Stimulated activated naive CD8-positive, alpha-beta T cell treated with anti-CD3 and anti-CD28 coated beads, Interleukin-15, amount 100 ng/mL, for 72 hours (primary cell): Measurements from ENCODE around the gene SYT15B.
"Not testable (repeated sequence)": the region's sequence is repeated elsewhere in the genome, so short reads cannot be mapped to it uniquely, and the experiment has no call there.

Experiments
- ATAC-seq: fragments of 150-1000 bp; cut with Tn5 transposase; 2 replicates; pipeline ENCODE4 v1.10.0; 2021; ENCODE audit warnings: mild to moderate bottlenecking, moderate library complexity
- DNase-seq, 2 donors: peaks; one replicate each; pipeline ENCODE4 v3.0.0; 2021 to 2022
- H3K27ac Mint-ChIP-seq, 2 donors: one replicate each; pipeline ENCODE4 v1.8.0; 2022; ENCODE audit warnings: mild to moderate bottlenecking in 2 of 2, mixed read lengths in 2 of 2, moderate library complexity in 2 of 2
- H3K27me3 Mint-ChIP-seq: one replicate; pipeline ENCODE4 v1.8.0; 2022; ENCODE audit warnings: mixed read lengths
- H3K4me1 Mint-ChIP-seq: one replicate; pipeline ENCODE4 v1.8.0; 2022; ENCODE audit warnings: mild to moderate bottlenecking, mixed read lengths
- H3K4me3 Mint-ChIP-seq, 2 donors: one replicate each; pipeline ENCODE4 v1.8.0; 2022; ENCODE audit warnings: mild to moderate bottlenecking in 2 of 2, mixed read lengths in 2 of 2, moderate library complexity in 1 of 2
- H3K9me3 Mint-ChIP-seq, 2 donors: one replicate each; pipeline ENCODE4 v1.8.0; 2022; ENCODE audit warnings: mixed read lengths in 2 of 2

The SYT15B gene

GRCh38 chr10:47746780-47747376 is 16.5 kb downstream of the SYT15B start:
- H3K27ac Mint-ChIP-seq, ATAC-seq, H3K27me3 Mint-ChIP-seq, H3K4me3 Mint-ChIP-seq, H3K9me3 Mint-ChIP-seq, H3K4me1 Mint-ChIP-seq, DNase-seq: not testable (repeated sequence)

DNA sequence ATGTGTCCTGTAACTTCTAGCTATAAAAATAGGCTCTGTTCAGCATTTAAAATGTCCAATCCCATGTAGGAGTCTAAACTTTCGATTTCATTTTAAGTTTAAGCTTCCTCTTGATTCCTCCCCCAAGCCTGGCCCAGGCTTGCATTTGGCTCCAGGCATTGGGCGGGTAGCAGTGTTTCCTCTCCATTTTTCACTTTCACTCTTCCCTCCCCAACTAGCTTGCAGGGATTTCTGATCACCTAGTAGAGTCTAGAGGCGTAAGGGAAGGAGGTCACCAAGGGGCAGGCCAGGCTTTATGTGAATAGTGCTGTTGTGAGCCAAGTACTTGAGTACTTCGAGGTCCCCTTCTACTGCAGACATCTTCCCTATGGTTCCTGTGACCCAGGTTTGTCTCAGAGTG is 18.5 kb downstream of the SYT15B start:
- H3K9me3 Mint-ChIP-seq, ATAC-seq, H3K4me1 Mint-ChIP-seq, H3K27ac Mint-ChIP-seq, H3K27me3 Mint-ChIP-seq, DNase-seq, H3K4me3 Mint-ChIP-seq: not testable (repeated sequence)

GRCh38 chr10:47743611-47744550 is 19.5 kb downstream of the SYT15B start:
- not testable (repeated sequence) for H3K27ac Mint-ChIP-seq, H3K27me3 Mint-ChIP-seq, H3K4me1 Mint-ChIP-seq, H3K9me3 Mint-ChIP-seq
- peak; percentile 46 to 60 for DNase-seq
- H3K4me3 Mint-ChIP-seq = peak overlapping the region; percentile 60 to 62
- peak; percentile 90 for ATAC-seq

DNA sequence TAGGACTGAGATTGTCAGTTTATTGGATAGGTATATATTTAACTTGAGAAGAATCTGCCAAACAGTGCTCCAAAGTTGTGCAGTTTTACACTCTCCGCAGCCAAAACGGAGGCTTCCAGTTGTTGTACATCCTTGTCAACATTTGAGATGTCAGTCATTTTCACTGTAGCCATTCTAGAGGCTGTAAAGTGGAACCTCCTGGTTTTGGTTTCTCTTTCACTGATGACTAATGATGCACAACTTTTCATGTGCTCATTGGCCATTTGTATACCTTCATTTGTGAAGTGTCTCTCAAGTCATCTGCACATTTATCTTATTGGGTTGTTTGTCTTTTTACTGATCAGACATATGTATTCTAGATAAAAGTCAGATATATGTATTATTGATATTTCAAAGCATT is 22.5 kb downstream of the SYT15B start:
- peak; percentile 75 for ATAC-seq
- not testable (repeated sequence) for H3K27me3 Mint-ChIP-seq, H3K9me3 Mint-ChIP-seq, H3K27ac Mint-ChIP-seq, H3K4me1 Mint-ChIP-seq, DNase-seq
- H3K4me3 Mint-ChIP-seq = peak overlapping the region in 1 of 2 donors; percentile 22

- H3K9me3 Mint-ChIP-seq, DNase-seq, ATAC-seq, H3K4me1 Mint-ChIP-seq, H3K27ac Mint-ChIP-seq, H3K27me3 Mint-ChIP-seq, H3K4me3 Mint-ChIP-seq: not testable (repeated sequence)
Observed at GRCh38 chr10:47730911-47731310, 32.5 kb downstream of the SYT15B start.

DNA sequence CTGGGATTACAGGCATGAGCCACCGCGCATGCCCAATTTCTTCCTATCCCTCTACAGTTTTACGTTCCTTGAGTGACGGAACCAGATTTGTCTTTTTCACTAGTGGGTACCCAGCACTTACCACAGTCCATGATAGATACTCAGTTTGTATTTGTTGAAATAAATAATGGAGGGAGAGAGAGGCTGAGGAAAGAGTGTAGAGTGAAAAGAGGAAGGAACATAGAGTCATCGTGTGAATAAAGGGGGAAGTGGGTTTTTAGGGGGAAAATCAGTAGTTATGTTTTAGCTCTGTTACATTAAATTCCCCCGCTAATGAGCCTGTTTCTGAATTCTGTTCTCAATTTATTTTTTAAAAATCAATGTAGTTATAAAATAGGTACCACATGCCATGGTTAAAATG is 37.7 kb downstream of the SYT15B start:
- H3K4me1 Mint-ChIP-seq, DNase-seq, H3K27me3 Mint-ChIP-seq, H3K4me3 Mint-ChIP-seq, H3K27ac Mint-ChIP-seq, ATAC-seq: not testable (repeated sequence)
- H3K9me3 Mint-ChIP-seq = peaks cover 9 to 13% of the 10 kb centered on the region in 2 donors

DNA sequence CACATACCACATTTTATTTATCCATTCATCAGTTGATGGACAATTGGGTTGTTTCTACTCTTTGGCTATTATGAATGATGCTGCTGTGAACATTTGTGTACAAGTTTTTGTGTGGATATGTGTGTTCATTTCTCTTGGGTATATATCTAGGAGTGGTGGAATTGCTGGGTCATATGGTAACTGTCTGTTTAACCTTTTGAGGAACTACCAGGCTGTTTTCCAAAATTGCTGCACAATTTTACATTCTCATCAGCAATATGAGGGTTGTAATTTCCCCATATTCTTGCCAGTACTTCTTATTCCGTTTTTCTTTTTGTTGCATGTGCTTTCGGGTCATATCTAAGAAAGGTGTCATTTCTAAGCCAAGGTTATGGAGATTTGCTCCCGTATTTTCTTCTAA is 38.3 kb downstream of the SYT15B start:
- H3K27me3 Mint-ChIP-seq, H3K4me1 Mint-ChIP-seq, DNase-seq, H3K27ac Mint-ChIP-seq, ATAC-seq, H3K4me3 Mint-ChIP-seq: not testable (repeated sequence)
- H3K9me3 Mint-ChIP-seq = peaks cover 9 to 13% of the 10 kb centered on the region in 2 donors

- H3K27ac Mint-ChIP-seq, H3K27me3 Mint-ChIP-seq, DNase-seq, H3K4me1 Mint-ChIP-seq, H3K4me3 Mint-ChIP-seq, ATAC-seq: not testable (repeated sequence)
- peaks cover 9 to 13% of the 10 kb centered on the region in 2 donors for H3K9me3 Mint-ChIP-seq
Observed at GRCh38 chr10:47724119-47724518, 39.3 kb downstream of the SYT15B start.

- not testable (repeated sequence) for H3K4me3 Mint-ChIP-seq, ATAC-seq, H3K27ac Mint-ChIP-seq
Observed at GRCh38 chr10:47723362-47723761, 40.0 kb downstream of the SYT15B start.

GRCh38 chr10:47717011-47717769 is 46.2 kb downstream of the SYT15B start:
- H3K9me3 Mint-ChIP-seq, H3K27ac Mint-ChIP-seq, H3K4me1 Mint-ChIP-seq, H3K4me3 Mint-ChIP-seq, H3K27me3 Mint-ChIP-seq, ATAC-seq, DNase-seq: not testable (repeated sequence)

More at GRCh38 chr10:47723362-47723761, 40.0 kb downstream of the SYT15B start:
- peaks cover 9 to 13% of the 10 kb centered on the region in 2 donors for H3K9me3 Mint-ChIP-seq
- H3K4me1 Mint-ChIP-seq, DNase-seq, H3K27me3 Mint-ChIP-seq: not testable (repeated sequence)
